ENCODE results near the gene FBXO44.

The FBXO44 gene

GRCh38 chr1:11664336-11665065 is 9.8 kb downstream of the FBXO44 start:
- DNase-seq: peak; percentile 49 to 70

- no peak for DNase-seq
Measured at GRCh38 chr1:11668516-11668915, 13.8 kb downstream of the FBXO44 start.

- DNase-seq: no peak
Measured at GRCh38 chr1:11670747-11671146, 16.1 kb downstream of the FBXO44 start.

- no peak for DNase-seq
Measured at GRCh38 chr1:11671205-11671543, 16.5 kb downstream of the FBXO44 start.

GRCh38 chr1:11671544-11672286 is 17.0 kb downstream of the FBXO44 start:
- no peak for DNase-seq

GRCh38 chr1:11673089-11673769 is 18.6 kb downstream of the FBXO44 start:
- no peak for DNase-seq

- DNase-seq: no peak
Measured at GRCh38 chr1:11674488-11674887, 19.8 kb downstream of the FBXO44 start.

GRCh38 chr1:11675325-11675724 is 20.6 kb downstream of the FBXO44 start:
- no peak for DNase-seq

GRCh38 chr1:11676386-11677103 is 21.9 kb downstream of the FBXO44 start:
- DNase-seq: no peak

GRCh38 chr1:11678442-11678841 is 23.8 kb downstream of the FBXO44 start:
- DNase-seq: no peak

- no peak for DNase-seq
Measured at GRCh38 chr1:11680270-11681070, 25.8 kb downstream of the FBXO44 start.

GRCh38 chr1:11681071-11681771 is 26.5 kb downstream of the FBXO44 start, which contains the start of gene MAD2L2:
Gene MAD2L2 (minus strand): TSS chr1:11681148. CDS start chr1:11680601, 547 bp downstream.
- peak; percentile 90 to 91 for DNase-seq

- DNase-seq: no peak
Measured at GRCh38 chr1:11682287-11682771, 27.7 kb downstream of the FBXO44 start.

- no peak for DNase-seq
Measured at GRCh38 chr1:11682799-11683198, 28.1 kb downstream of the FBXO44 start.

- DNase-seq: no peak
Measured at GRCh38 chr1:11684070-11684469, 29.4 kb downstream of the FBXO44 start.

- DNase-seq: no peak
Measured at GRCh38 chr1:11685210-11685752, 30.6 kb downstream of the FBXO44 start.

GRCh38 chr1:11688506-11688905 is 33.8 kb downstream of the FBXO44 start:
- no peak for DNase-seq

GRCh38 chr1:11690397-11691301 is 36.0 kb downstream of the FBXO44 start:
- DNase-seq: no peak

GRCh38 chr1:11691302-11691914 is 36.7 kb downstream of the FBXO44 start, which contains the start of gene DRAXIN:
Gene DRAXIN (plus strand): TSS chr1:11691710. CDS start chr1:11706259, 14,549 bp downstream.
- DNase-seq: no peak

Measured in activated CD4-positive, alpha-beta T cell treated with anti-CD3 and anti-CD28 coated beads for 4 hours (primary cell).